Measurements from ENCODE around the gene TBXA2R. TPM values are rescaled to one million over a fixed set of nuclear protein-coding genes. Genes with fewer than 3 reads are reported as not detected.

Gene TBXA2R
- total and polyA plus RNA-seq, 2 experiments from 2014 or later, result 0.70 to 2.0 TPM

DNA sequence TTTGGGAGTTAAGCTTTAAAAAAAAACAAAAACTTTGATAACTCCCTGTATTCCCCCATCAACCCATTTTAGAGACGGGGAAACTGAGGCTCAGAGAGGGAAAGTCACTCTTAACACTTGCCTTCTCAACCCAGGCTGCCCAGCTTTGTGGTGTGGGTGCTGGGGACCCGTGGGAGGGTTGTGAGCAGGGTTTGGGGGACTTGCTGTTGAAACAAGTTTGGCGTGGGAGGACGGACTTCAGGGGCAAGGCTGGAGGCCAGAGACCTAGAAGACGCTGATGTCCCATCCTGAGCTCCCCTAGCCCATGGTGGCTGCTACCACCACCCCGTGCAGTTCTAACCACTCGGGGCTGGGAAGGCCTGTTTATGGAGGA is 20.7 kb upstream of the TBXA2R start:
- Histone ChIP-seq H3K27me3 (no peaks in the 10 kb centered on the region), H3K9me2 (replicated peaks; ENCODE audit: insufficient read depth) (no peaks in the 10 kb centered on the region), H3K4me2 (peak overlapping the region; percentile 68), H3K27ac (peak overlapping the region; percentile 22), H4K20me1 (ENCODE audit: insufficient read depth, poor library complexity, severe bottlenecking) (peaks cover 6% of the 10 kb centered on the region), H3K9me3 (ENCODE audit: low read depth) (no peaks in the 10 kb centered on the region), H2AFZ (no peak overlapping the region), H3K79me2 (peaks cover 22% of the 10 kb centered on the region), H3K36me3 (replicated peaks; ENCODE audit: insufficient read depth, low read depth) (no peaks in the 10 kb centered on the region), H3K4me1 (ENCODE audit: insufficient read depth) (peaks cover 9% of the 10 kb centered on the region), H3K4me3 (no peak overlapping the region)
- TF ChIP-seq, protein P1, sequence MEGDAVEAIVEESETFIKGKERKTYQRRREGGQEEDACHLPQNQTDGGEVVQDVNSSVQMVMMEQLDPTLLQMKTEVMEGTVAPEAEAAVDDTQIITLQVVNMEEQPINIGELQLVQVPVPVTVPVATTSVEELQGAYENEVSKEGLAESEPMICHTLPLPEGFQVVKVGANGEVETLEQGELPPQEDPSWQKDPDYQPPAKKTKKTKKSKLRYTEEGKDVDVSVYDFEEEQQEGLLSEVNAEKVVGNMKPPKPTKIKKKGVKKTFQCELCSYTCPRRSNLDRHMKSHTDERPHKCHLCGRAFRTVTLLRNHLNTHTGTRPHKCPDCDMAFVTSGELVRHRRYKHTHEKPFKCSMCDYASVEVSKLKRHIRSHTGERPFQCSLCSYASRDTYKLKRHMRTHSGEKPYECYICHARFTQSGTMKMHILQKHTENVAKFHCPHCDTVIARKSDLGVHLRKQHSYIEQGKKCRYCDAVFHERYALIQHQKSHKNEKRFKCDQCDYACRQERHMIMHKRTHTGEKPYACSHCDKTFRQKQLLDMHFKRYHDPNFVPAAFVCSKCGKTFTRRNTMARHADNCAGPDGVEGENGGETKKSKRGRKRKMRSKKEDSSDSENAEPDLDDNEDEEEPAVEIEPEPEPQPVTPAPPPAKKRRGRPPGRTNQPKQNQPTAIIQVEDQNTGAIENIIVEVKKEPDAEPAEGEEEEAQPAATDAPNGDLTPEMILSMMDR (IDR thresholded peaks at IDR 0.05; ENCODE audit: poor library complexity), result no peak
- TF ChIP-seq EZH2 (IDR thresholded peaks at IDR 0.05; ENCODE audit: borderline replicate concordance) (no peak), EZH2phosphoT487 (IDR thresholded peaks at IDR 0.05; ENCODE audit: low read depth, severe bottlenecking, unreplicated experiment) (no peak)
- 78% methylated on average over 7 of the region's 7 CpGs for WGBS (ENCODE audit: low lambda C conversion rate, missing lambda C conversion rate)
- DNase-seq (ENCODE audit: low spot score), result no peak

DNA sequence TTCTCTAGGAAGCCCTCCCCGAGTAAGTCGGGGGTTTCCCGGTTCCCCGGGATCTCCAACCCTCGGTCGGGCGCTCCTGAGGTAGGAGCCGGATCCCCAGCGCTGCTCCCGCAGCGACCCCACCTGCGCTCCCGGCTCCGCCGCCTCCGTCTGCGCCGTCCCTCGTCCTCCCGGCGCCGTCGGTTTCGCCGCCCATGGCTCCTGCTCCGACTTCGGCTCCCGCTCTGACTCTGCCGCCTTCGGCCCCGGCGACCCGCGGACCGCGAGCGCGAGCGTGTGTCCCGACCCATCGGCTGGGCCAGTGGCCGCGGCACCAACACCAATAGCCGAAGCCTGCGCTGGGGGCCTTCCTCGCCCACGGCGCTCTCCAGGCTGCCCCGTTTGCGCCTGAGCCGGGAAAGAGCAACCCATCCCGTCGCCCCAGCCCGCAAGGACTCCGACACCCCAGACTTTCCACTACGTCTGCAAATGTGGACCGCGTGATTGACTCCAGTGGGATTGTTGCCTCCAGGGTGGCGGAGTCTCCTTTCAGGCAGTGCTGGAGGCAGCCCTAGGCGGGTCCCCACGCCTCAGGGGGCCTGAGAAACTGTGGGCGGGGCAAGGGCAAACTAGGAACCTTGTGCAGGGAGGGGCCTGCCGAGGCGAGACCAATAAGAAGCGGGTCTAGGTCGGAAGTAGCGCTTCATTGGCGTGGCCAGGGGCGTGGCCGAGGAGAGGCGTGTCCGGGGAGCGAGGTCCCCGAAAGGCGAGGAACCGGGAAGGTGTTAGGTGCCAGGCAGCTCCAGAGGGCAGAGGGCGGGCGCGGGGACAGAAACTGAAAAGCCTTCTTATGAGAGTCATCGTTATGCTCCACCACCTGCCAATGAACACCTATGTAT is 20.0 kb upstream of the TBXA2R start, which contains the start of gene CACTIN:
Gene CACTIN (minus strand): TSS at position 318 of the 878 bp plus-strand sequence. CDS start 28 bp downstream, at position 290.
- Histone ChIP-seq H3K4me1 (ENCODE audit: insufficient read depth) (peaks cover 9% of the 10 kb centered on the region), H3K79me2 (peaks cover 22% of the 10 kb centered on the region), H3K36me3 (replicated peaks; ENCODE audit: insufficient read depth, low read depth) (no peaks in the 10 kb centered on the region), H3K9me2 (replicated peaks; ENCODE audit: insufficient read depth) (no peaks in the 10 kb centered on the region), H2AFZ (peak within 1 kb of the TSS; percentile 57), H4K20me1 (ENCODE audit: insufficient read depth, poor library complexity, severe bottlenecking) (peaks cover 6% of the 10 kb centered on the region), H3K4me3 (peak within 1 kb of the TSS; percentile 72), H3K27ac (peak within 1 kb of the TSS; percentile 92), H3K9me3 (ENCODE audit: low read depth) (no peaks in the 10 kb centered on the region), H3K27me3 (no peaks in the 10 kb centered on the region), H3K4me2 (peak within 1 kb of the TSS; percentile 68)
- WGBS (ENCODE audit: low lambda C conversion rate, missing lambda C conversion rate), result 2% methylated on average over 80 of the region's 80 CpGs
- TF ChIP-seq, protein P1 (IDR thresholded peaks at IDR 0.05; ENCODE audit: poor library complexity), result no peak
- TF ChIP-seq EZH2 (IDR thresholded peaks at IDR 0.05; ENCODE audit: borderline replicate concordance), result no peak
- TF ChIP-seq EZH2phosphoT487 (IDR thresholded peaks at IDR 0.05; ENCODE audit: low read depth, severe bottlenecking, unreplicated experiment), result no peak
- DNase-seq (ENCODE audit: low spot score), result peak; percentile 99

- Histone ChIP-seq H3K4me2 (peak overlapping the region; percentile 66), H3K27ac (peak overlapping the region; percentile 92), H2AFZ (peak overlapping the region; percentile 57), H4K20me1 (ENCODE audit: insufficient read depth, poor library complexity, severe bottlenecking) (peaks cover 6% of the 10 kb centered on the region), H3K4me1 (ENCODE audit: insufficient read depth) (peaks cover 9% of the 10 kb centered on the region), H3K9me2 (replicated peaks; ENCODE audit: insufficient read depth) (no peaks in the 10 kb centered on the region), H3K4me3 (peak overlapping the region; percentile 72), H3K36me3 (replicated peaks; ENCODE audit: insufficient read depth, low read depth) (no peaks in the 10 kb centered on the region), H3K27me3 (no peaks in the 10 kb centered on the region), H3K79me2 (peaks cover 22% of the 10 kb centered on the region), H3K9me3 (ENCODE audit: low read depth) (no peaks in the 10 kb centered on the region)
- WGBS (ENCODE audit: low lambda C conversion rate, missing lambda C conversion rate), result 5% methylated on average over 21 of the region's 21 CpGs
- TF ChIP-seq EZH2 (IDR thresholded peaks at IDR 0.05; ENCODE audit: borderline replicate concordance) (no peak), EZH2phosphoT487 (IDR thresholded peaks at IDR 0.05; ENCODE audit: low read depth, severe bottlenecking, unreplicated experiment) (no peak)
- TF ChIP-seq, protein P1 (IDR thresholded peaks at IDR 0.05; ENCODE audit: poor library complexity), result no peak
- no peak for DNase-seq (ENCODE audit: low spot score)
Observed at GRCh38 chr19:3625996-3626472, 19.4 kb upstream of the TBXA2R start.
